Astrocyte of the spinal cord (primary cell): ENCODE data around the gene HACD1.
"Not testable (repeated sequence)": the region's sequence is repeated elsewhere in the genome, so short reads cannot be mapped to it uniquely, and the experiment has no call there.

Experiments used
- DNase-seq: peaks from one replicate; pipeline ENCODE4 v3.0.0; 2011; ENCODE audit warnings: low read depth, low spot score
- H3K4me3 ChIP-seq: 2 replicates; pipeline ENCODE4 v1.5.1; 2011; ENCODE audit warnings: low read depth, mild to moderate bottlenecking, low read length, moderate library complexity
- in situ Hi-C: cut with HindIII; loops from 2 replicates; pipeline ENCODE4 v1.10.0; 2017; ENCODE audit warnings: low sequenced_read_pairs
- TF ChIP-seq, protein P1 (sequence below): IDR thresholded peaks from 2 replicates; pipeline ENCODE4 v1.5.1; 2012; ENCODE audit warnings: low read depth, mild to moderate bottlenecking, low read length, inconsistent platforms

Gene HACD1

GRCh38 chr10:17606547-17607040, 10.6 kb downstream of the HACD1 start:
- H3K4me3 ChIP-seq, result no peak overlapping the region
- TF ChIP-seq, protein P1, sequence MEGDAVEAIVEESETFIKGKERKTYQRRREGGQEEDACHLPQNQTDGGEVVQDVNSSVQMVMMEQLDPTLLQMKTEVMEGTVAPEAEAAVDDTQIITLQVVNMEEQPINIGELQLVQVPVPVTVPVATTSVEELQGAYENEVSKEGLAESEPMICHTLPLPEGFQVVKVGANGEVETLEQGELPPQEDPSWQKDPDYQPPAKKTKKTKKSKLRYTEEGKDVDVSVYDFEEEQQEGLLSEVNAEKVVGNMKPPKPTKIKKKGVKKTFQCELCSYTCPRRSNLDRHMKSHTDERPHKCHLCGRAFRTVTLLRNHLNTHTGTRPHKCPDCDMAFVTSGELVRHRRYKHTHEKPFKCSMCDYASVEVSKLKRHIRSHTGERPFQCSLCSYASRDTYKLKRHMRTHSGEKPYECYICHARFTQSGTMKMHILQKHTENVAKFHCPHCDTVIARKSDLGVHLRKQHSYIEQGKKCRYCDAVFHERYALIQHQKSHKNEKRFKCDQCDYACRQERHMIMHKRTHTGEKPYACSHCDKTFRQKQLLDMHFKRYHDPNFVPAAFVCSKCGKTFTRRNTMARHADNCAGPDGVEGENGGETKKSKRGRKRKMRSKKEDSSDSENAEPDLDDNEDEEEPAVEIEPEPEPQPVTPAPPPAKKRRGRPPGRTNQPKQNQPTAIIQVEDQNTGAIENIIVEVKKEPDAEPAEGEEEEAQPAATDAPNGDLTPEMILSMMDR, result no peak
- no peak for DNase-seq
- in situ Hi-C loops, result no loop called here

GRCh38 chr10:17605936-17606335, 11.2 kb downstream of the HACD1 start:
- TF ChIP-seq, protein P1, result no peak

DNA sequence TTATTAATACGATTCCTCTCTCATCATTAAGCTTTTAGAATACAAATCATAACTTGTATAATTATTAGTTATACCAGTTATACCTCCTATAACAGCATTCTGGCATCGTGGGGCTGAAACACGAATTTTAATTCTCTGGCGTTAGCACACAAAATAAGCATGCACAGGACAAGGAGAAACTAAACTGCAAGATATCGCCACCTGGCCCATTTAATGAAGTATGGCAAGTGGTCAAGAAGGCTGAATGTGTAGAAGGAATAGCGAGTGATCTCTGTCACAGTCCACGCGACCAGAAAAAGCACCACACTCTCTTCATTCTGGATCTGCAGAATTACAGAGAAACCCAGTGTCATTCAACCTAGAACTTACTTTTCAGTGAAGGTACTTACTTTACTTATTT, 18.1 kb downstream of the HACD1 start:
- peak; percentile 66 for DNase-seq
- TF ChIP-seq, protein P1, result peak; percentile 54
- in situ Hi-C loops, result no loop called here
- H3K4me3 ChIP-seq, result no peak overlapping the region

More at GRCh38 chr10:17605936-17606335, 11.2 kb downstream of the HACD1 start:
- DNase-seq, result no peak
- H3K4me3 ChIP-seq, result no peak overlapping the region
- in situ Hi-C loops, result no loop called here

- TF ChIP-seq, protein P1, result no peak
- DNase-seq, result no peak
- in situ Hi-C loops, result no loop called here
- no peak overlapping the region for H3K4me3 ChIP-seq
These were observed 19.8 kb downstream of the HACD1 start for GRCh38 chr10:17597386-17597785.

- H3K4me3 ChIP-seq, result no peak overlapping the region
- in situ Hi-C loops, result no loop called here
- DNase-seq, result no peak
- TF ChIP-seq, protein P1, result no peak
These were observed 26.1 kb downstream of the HACD1 start for GRCh38 chr10:17590969-17591645.

GRCh38 chr10:17589316-17589715, 27.9 kb downstream of the HACD1 start:
- H3K4me3 ChIP-seq, in situ Hi-C loops, DNase-seq: not testable (repeated sequence)

DNA sequence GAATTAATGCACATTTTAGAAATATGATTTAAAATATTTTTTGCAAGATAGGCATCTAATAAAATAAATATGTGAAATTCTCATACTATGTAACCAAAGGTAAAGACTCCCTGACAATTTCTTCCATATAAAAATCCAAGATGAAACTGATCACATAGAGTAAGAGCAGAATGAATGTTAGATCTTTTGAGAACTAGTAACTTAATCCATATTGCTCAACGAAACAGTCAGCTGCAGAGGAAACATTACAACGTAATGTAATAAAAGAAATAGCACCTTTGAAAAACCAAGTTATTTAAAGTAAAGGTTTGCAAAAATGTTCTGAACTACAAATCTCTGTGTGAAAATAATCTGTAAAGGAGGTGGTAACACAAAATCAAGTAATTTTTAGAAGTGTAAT, 28.8 kb downstream of the HACD1 start:
- TF ChIP-seq, protein P1, result no peak
- in situ Hi-C loops, result no loop called here
- no peak overlapping the region for H3K4me3 ChIP-seq
- no peak for DNase-seq

DNA sequence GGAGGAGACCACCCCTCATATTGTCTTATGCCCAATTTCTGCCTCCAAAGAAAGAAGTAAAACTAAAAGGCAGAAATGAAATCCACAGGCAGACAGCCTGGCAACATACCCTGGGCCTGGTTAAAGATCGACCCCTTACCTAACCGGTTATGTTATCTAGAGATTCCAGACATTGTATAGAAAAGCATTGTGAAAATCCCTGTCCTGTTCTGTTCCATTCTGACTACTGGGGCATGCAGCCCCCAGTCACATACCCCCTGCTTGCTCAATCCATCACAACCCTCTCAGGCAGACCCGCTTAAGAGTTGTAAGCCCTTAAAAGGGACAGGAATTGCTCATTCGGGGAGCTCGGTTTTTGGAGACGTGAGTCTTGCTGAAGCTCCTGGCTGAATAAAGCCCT, 29.9 kb downstream of the HACD1 start:
- H3K4me3 ChIP-seq, in situ Hi-C loops, DNase-seq: not testable (repeated sequence)
